H1 (cell line): ENCODE results near the gene FNDC5. TPM values are rescaled to one million over a fixed set of nuclear protein-coding genes. Genes with fewer than 3 reads are reported as not detected.
A peak's percentile ranks its signal among the peaks of the same experiment; 100 is the strongest.

ENCODE experiments used
- CTCF ChIA-PET: fragments of 300-600 bp; sonication (Branson Sonifier 250); formaldehyde crosslinking; loops from one replicate; lab custom pipeline; 2021; ENCODE audit not compliant: partially characterized antibody; lab: Charles Lee
- POLR2A ChIA-PET: fragments of 300-600 bp; sonication (Branson Sonifier 250); formaldehyde crosslinking; loops from one replicate; lab custom pipeline; 2021; ENCODE audit warnings: inconsistent platforms; ENCODE audit not compliant: partially characterized antibody; lab: Charles Lee
- DNase-seq, 2 experiments: peaks; one replicate each; pipeline versions ENCODE4 v3.0.0 to v3.0.0-alpha.2; 2010 to 2022; ENCODE audit warnings: low spot score in 2 of 2, low read depth in 1 of 2, mixed read lengths in 1 of 2
- FAIRE-seq: peaks from 2 replicates; lab custom pipeline; 2011; peaks lifted over from hg19 to GRCh38; lab: Jason Lieb, UNC
- H2AFZ ChIP-seq: 2 replicates; pipeline ENCODE4 v1.8.1; 2012; ENCODE audit warnings: low read length, inconsistent platforms
- H2AK5ac ChIP-seq: 2 replicates; pipeline ENCODE4 v1.6.1; 2013; ENCODE audit warnings: low read depth, low read length
- H2BK120ac ChIP-seq: replicated peaks from 2 replicates; pipeline ENCODE3; 2013; ENCODE audit warnings: low read depth, low read length, inconsistent platforms
- H2BK12ac ChIP-seq: 2 replicates; pipeline ENCODE4 v1.6.1; 2013; ENCODE audit warnings: low read depth, low read length
- H2BK15ac ChIP-seq: 2 replicates; pipeline ENCODE4 v1.6.1; 2013; ENCODE audit warnings: low read length
- H2BK20ac ChIP-seq: 2 replicates; pipeline ENCODE4 v1.6.1; 2013; ENCODE audit warnings: low read length
- H2BK5ac ChIP-seq: 2 replicates; pipeline ENCODE4 v1.6.1; 2013; ENCODE audit warnings: low read depth, low read length
- H3K14ac ChIP-seq: 2 replicates; pipeline ENCODE4 v1.6.1; 2013; ENCODE audit warnings: inconsistent platforms; ENCODE audit not compliant: insufficient read length
- H3K18ac ChIP-seq: 2 replicates; pipeline ENCODE4 v1.6.1; 2013; ENCODE audit warnings: low read length; ENCODE audit errors: extremely low read depth
- H3K23ac ChIP-seq: 2 replicates; pipeline ENCODE4 v1.6.1; 2013; ENCODE audit warnings: inconsistent platforms; ENCODE audit not compliant: insufficient read length
- H3K23me2 ChIP-seq: 2 replicates; pipeline ENCODE4 v1.6.1; 2013; ENCODE audit warnings: low read depth, low read length
- H3K27ac ChIP-seq: 2 replicates; pipeline ENCODE4 v1.6.1; 2011; ENCODE audit warnings: low read depth, low read length, inconsistent platforms
- H3K27me3 ChIP-seq, 4 experiments: replicated peaks in 1 of 4; 1 replicate in 1 of 4; 2 replicates in 3 of 4; pipeline versions ENCODE4 v1.6.1 to v1.8.1; 2011 to 2013; ENCODE audit warnings: low read length in 3 of 4, mild to moderate bottlenecking in 3 of 4, inconsistent platforms in 2 of 4, mixed read lengths in 2 of 4, moderate library complexity in 1 of 4; ENCODE audit not compliant: control insufficient read depth in 3 of 4, insufficient read depth in 3 of 4; ENCODE audit errors: extremely low read depth in 1 of 4
- H3K36me3 ChIP-seq, 4 experiments: 2 replicates each; pipeline versions ENCODE4 v1.6.1 to v1.8.1; 2011 to 2013; ENCODE audit warnings: mild to moderate bottlenecking in 4 of 4, low read length in 3 of 4, moderate library complexity in 2 of 4, control low read depth in 1 of 4, inconsistent platforms in 1 of 4; ENCODE audit not compliant: insufficient read depth in 4 of 4, control insufficient read depth in 2 of 4
- H3K4ac ChIP-seq: replicated peaks from 2 replicates; pipeline ENCODE3; 2013; ENCODE audit warnings: low read length, low read depth, mixed read lengths, inconsistent platforms; ENCODE audit not compliant: insufficient read length
- H3K4me1 ChIP-seq, 4 experiments: replicated peaks in 1 of 4; 1 replicate in 1 of 4; 2 replicates in 3 of 4; pipeline versions ENCODE4 v1.6.1 to v1.8.1; 2011 to 2013; ENCODE audit warnings: low read length in 3 of 4, inconsistent platforms in 2 of 4, mixed read lengths in 1 of 4; ENCODE audit not compliant: insufficient read depth in 4 of 4, control insufficient read depth in 3 of 4
- H3K4me2 ChIP-seq, 2 experiments: 2 replicates each; pipeline versions ENCODE4 v1.6.1 to v1.8.1; 2011 to 2013; ENCODE audit warnings: low read depth in 2 of 2, low read length in 2 of 2, control low read depth in 1 of 2, inconsistent platforms in 1 of 2, mild to moderate bottlenecking in 1 of 2; ENCODE audit not compliant: insufficient read depth in 1 of 2
- H3K4me3 ChIP-seq, 4 experiments: fragments of 200-600, 300-600 bp in 1 of 4; sonication (generic), shearing (Covaris generic), sonication (Bioruptor Twin) in 1 of 4; 2 replicates each; pipeline versions ENCODE4 v1.5.1 to v1.8.1; 2011 to 2016; ENCODE audit warnings: low read length in 4 of 4, low read depth in 3 of 4, control low read depth in 2 of 4, inconsistent platforms in 2 of 4, mild to moderate bottlenecking in 2 of 4, mixed read lengths in 1 of 4, moderate library complexity in 1 of 4; ENCODE audit not compliant: insufficient read depth in 2 of 4; ENCODE audit errors: extremely low read depth in 1 of 4
- H3K56ac ChIP-seq: replicated peaks from 2 replicates; pipeline ENCODE3; 2013; ENCODE audit warnings: low read depth, mild to moderate bottlenecking, mixed read lengths, low read length, inconsistent platforms; ENCODE audit not compliant: insufficient read length
- H3K79me1 ChIP-seq: 2 replicates; pipeline ENCODE4 v1.6.1; 2013; ENCODE audit warnings: low read depth, low read length, control low read depth
- H3K79me2 ChIP-seq, 2 experiments: 2 replicates each; pipeline versions ENCODE4 v1.6.1 to v1.8.1; 2012 to 2013; ENCODE audit warnings: low read length in 2 of 2, mild to moderate bottlenecking in 2 of 2, inconsistent platforms in 1 of 2; ENCODE audit not compliant: insufficient read depth in 2 of 2, control insufficient read depth in 1 of 2
- H3K9ac ChIP-seq, 4 experiments: replicated peaks in 1 of 4; 1 replicate in 1 of 4; 2 replicates in 3 of 4; pipeline versions ENCODE4 v1.6.1 to v1.8.1; 2011 to 2013; ENCODE audit warnings: low read depth in 3 of 4, low read length in 3 of 4, control low read depth in 2 of 4, mild to moderate bottlenecking in 2 of 4, moderate library complexity in 2 of 4, inconsistent platforms in 1 of 4; ENCODE audit errors: extremely low read depth in 1 of 4
- H3K9me3 ChIP-seq, 2 experiments: 2 replicates each; pipeline versions ENCODE4 v1.6.1 to v1.8.1; 2012 to 2013; ENCODE audit warnings: mild to moderate bottlenecking in 2 of 2, moderate library complexity in 2 of 2, control low read depth in 1 of 2, inconsistent platforms in 1 of 2, low read depth in 1 of 2, low read length in 1 of 2, mixed read lengths in 1 of 2; ENCODE audit not compliant: insufficient read depth in 2 of 2
- H4K20me1 ChIP-seq, 2 experiments: replicated peaks in 1 of 2; 2 replicates each; pipeline versions ENCODE3 to v1.8.1; 2011 to 2013; ENCODE audit warnings: inconsistent platforms in 2 of 2, low read length in 2 of 2, mild to moderate bottlenecking in 1 of 2; ENCODE audit not compliant: insufficient read depth in 2 of 2, control insufficient read depth in 1 of 2
- H4K5ac ChIP-seq: 2 replicates; pipeline ENCODE4 v1.6.1; 2013; ENCODE audit warnings: low read length, low read depth, mixed read lengths, inconsistent platforms; ENCODE audit not compliant: insufficient read length
- H4K8ac ChIP-seq: 2 replicates; pipeline ENCODE4 v1.8.0; 2013; ENCODE audit warnings: mild to moderate bottlenecking, moderate library complexity, low read length, inconsistent platforms; ENCODE audit not compliant: insufficient read depth; ENCODE audit errors: extremely low read depth
- H4K91ac ChIP-seq: replicated peaks from 2 replicates; pipeline ENCODE3; 2013; ENCODE audit warnings: low read length, mixed read lengths, inconsistent platforms; ENCODE audit not compliant: insufficient read length
- CEBPB ChIP-seq: IDR thresholded peaks from 2 replicates; pipeline ENCODE4 v1.6.1; 2012; ENCODE audit warnings: low read depth, low read length
- KDM1A ChIP-seq: fragments of 200-600, 300-600 bp; sonication (generic); IDR thresholded peaks from 2 replicates; pipeline ENCODE4 v1.7.1; 2016; ENCODE audit warnings: mild to moderate bottlenecking, low read length, borderline replicate concordance
- POLR2AphosphoS5 ChIP-seq: IDR thresholded peaks from 2 replicates; pipeline ENCODE4 v1.6.1; 2011; ENCODE audit warnings: low read depth, low read length
- WGBS, 2 experiments: shearing (Covaris generic) in 1 of 2; methylation state at CpG; one replicate each; pipeline versions ENCODE4 v1.1.6 to v1.1.7; 2013 to 2015; ENCODE audit warnings: low lambda C conversion rate in 2 of 2, mixed read lengths in 2 of 2, inconsistent platforms in 1 of 2, low coverage in 1 of 2, missing lambda C conversion rate in 1 of 2; ENCODE audit not compliant: insufficient replicate concordance in 2 of 2, insufficient coverage in 1 of 2, insufficient read length in 1 of 2; ENCODE audit errors: extremely low coverage in 1 of 2, missing lambda C conversion rate in 1 of 2; 5-methylcytosine and 5-hydroxymethylcytosine counted together
- polyA plus RNA-seq, 7 experiments: library from polyadenylated mRNA; depleted of rRNA in 3 of 7; stranded (reverse) in 5 of 7; unstranded in 2 of 7; fragments of >200 nt in 5 of 7; fragments of 200-250 nt in 2 of 7; gene quantifications; 1 replicate in 5 of 7; 2 replicates in 1 of 7; 4 replicates in 1 of 7; pipeline versions ENCODE4 v1.2.1 to v1.2.3, GENCODE V29; 2011 to 2013; ENCODE audit warnings: missing spikeins in 2 of 7, mixed read lengths in 2 of 7
- total RNA-seq: library from RNA; stranded (reverse); fragmentation: NEBNext Ultra II Directional; extraction: Animal tissue kit (Norgen Biotek cat#: 25700); gene quantifications from 2 replicates; pipeline ENCODE4 v1.2.1, GENCODE V29; 2021

Gene FNDC5
- total and polyA plus RNA-seq, 2 of the 8 experiments (the other 6 are each of a cell fraction or from before 2014, with no cell fraction given) = 1.8 to 2.0 TPM

DNA sequence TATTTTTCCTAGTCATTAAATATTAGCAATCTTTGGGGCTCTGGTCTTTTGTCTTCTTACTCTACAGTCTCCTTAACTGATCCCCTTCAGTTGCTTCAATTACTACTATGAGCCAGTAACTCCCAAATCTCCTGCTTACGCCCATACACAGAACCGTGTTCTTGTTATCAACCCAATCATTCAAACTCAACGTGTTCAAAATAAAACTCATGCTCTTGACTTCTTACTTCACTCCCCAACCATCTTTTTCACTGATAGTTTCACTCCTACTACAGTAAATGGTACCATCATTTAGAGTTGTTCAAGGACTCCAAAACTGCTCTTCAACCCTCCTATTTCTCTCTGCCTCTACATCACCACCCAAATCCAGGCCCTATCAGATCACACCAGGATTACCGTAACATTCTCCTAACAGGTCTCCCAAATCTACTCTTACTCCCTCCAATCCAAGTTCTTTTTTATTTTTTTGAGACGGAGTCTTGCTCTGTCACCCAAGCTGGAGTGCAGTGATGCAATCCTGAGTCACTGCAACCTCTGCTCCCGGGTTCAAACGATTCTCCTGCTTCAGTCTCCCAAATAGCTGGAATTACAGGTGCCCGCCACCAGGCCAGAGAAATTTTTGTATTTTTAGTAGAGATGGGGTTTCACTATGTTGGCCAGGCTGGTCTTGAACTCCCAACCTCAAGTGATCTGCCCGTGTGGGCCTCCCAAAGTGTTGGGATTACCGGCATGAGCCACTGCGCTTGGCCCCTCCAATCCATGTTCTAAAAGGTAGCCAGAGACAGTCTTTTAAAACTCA lies 56.6 kb downstream of the FNDC5 start:
- Histone ChIP-seq H3K23ac (no peak overlapping the region), H3K79me2 (peaks cover 28 to 87% of the 10 kb centered on the region in 2 experiments)
- CTCF ChIA-PET = interaction anchor here (1.4 kb wide), 2 partner anchors 59 to 105 kb away, joined by 3 to 4 read pairs; no protein-coding TSS in a partner anchor

More for the DNA sequence above, 56.6 kb downstream of the FNDC5 start:
- Histone ChIP-seq H4K91ac (no peak overlapping the region), H2AK5ac (no peak overlapping the region), H3K27me3 (no peaks in the 10 kb centered on the region), H3K27ac (no peak overlapping the region), H3K4me3 (no peak overlapping the region; a peak in 1 of 8 replicates), H3K79me1 (peaks cover 7% of the 10 kb centered on the region), H4K20me1 (peaks cover 6 to 8% of the 10 kb centered on the region in 2 experiments), H3K14ac (no peak overlapping the region), H3K4ac (no peak overlapping the region), H3K36me3 (peaks cover 13 to 27% (median 19%) of the 10 kb centered on the region in 4 experiments), H3K56ac (no peak overlapping the region), H2BK15ac (no peak overlapping the region), H4K8ac (no peak overlapping the region), H3K9ac (no peak overlapping the region), H2BK20ac (no peak overlapping the region), H2AFZ (no peak overlapping the region), H4K5ac (no peak overlapping the region), H3K4me1 (peaks cover 4 to 14% (median 9%) of the 10 kb centered on the region in 4 experiments; a peak in 6 of 7 replicates), H2BK5ac (no peak overlapping the region), H3K23me2 (peaks cover 6% of the 10 kb centered on the region), H2BK12ac (no peak overlapping the region), H3K18ac (no peak overlapping the region), H2BK120ac (no peak overlapping the region), H3K9me3 (no peaks in the 10 kb centered on the region; a peak in 1 of 4 replicates), H3K4me2 (peak overlapping the region in 1 of 2 experiments; percentile 99; a peak in 2 of 4 replicates)
- WGBS, 2 experiments = 94 to 100% methylated on average over 1 to 11 of the region's 11 CpGs
- POLR2A ChIA-PET = interaction anchor here (0.5 to 3.8 kb wide), 12 partner anchors 8 to 273 kb away, joined by 3 to 26 read pairs (median 5); no protein-coding TSS in a partner anchor
- FAIRE-seq (no peak), DNase-seq (no peak)
- no peak for TF ChIP-seq KDM1A
- TF ChIP-seq POLR2AphosphoS5 = no peak
- peak; percentile 53; the same call in 1 of the 2 replicates for TF ChIP-seq CEBPB
